Inferior parietal cortex (tissue), 1 donor: Measurements from ENCODE around the gene MFRP.
A peak's percentile ranks its signal among the peaks of the same experiment; 100 is the strongest.

Source experiments
- DNase-seq: peaks from one replicate; pipeline ENCODE4 v3.0.0-alpha.2; 2016; ENCODE audit errors: extremely low spot score

The MFRP gene

GRCh38 chr11:119359365-119360214 is 13.1 kb upstream of the MFRP start:
- DNase-seq: no peak

GRCh38 chr11:119357074-119357473 is 10.6 kb upstream of the MFRP start:
- no peak for DNase-seq

GRCh38 chr11:119356349-119357031 is 10.0 kb upstream of the MFRP start:
- DNase-seq: peak; percentile 74

GRCh38 chr11:119355091-119355843 is 8.8 kb upstream of the MFRP start:
- DNase-seq: no peak

- DNase-seq: no peak
These were observed 6.4 kb upstream of the MFRP start for GRCh38 chr11:119352857-119353260.

- DNase-seq: no peak
These were observed 4.7 kb upstream of the MFRP start for GRCh38 chr11:119351232-119351631.

GRCh38 chr11:119350302-119350701 is 3.8 kb upstream of the MFRP start:
- DNase-seq: no peak

- DNase-seq: no peak
These were observed 1.6 kb upstream of the MFRP start for GRCh38 chr11:119347940-119348605.

GRCh38 chr11:119347242-119347641 is 737 bp upstream of the MFRP start:
- no peak for DNase-seq

- no peak for DNase-seq
These were observed 820 bp downstream of the MFRP start for GRCh38 chr11:119345685-119346084.

GRCh38 chr11:119344291-119345010 is 2.1 kb downstream of the MFRP start:
- no peak for DNase-seq

- no peak for DNase-seq
These were observed 2.8 kb downstream of the MFRP start for GRCh38 chr11:119343726-119344125.

- no peak for DNase-seq
These were observed 4.0 kb downstream of the MFRP start for GRCh38 chr11:119342362-119343130.

GRCh38 chr11:119342023-119342300 is 4.5 kb downstream of the MFRP start:
- DNase-seq: no peak

GRCh38 chr11:119341222-119342022 is 5.1 kb downstream of the MFRP start:
- DNase-seq: no peak

- no peak for DNase-seq
These were observed 5.9 kb downstream of the MFRP start, which contains the start of gene C1QTNF5 for GRCh38 chr11:119340335-119341221. TSS of gene C1QTNF5 (minus strand) at chr11:119340883. CDS start at chr11:119340397, 486 bp downstream.

GRCh38 chr11:119339589-119340334 is 6.7 kb downstream of the MFRP start:
- peak; percentile 63 for DNase-seq
